ENCODE measurements around the gene LRIT1. TPM values are rescaled to one million over a fixed set of nuclear protein-coding genes. Genes with fewer than 3 reads are reported as not detected.

Gene LRIT1
- total RNA-seq, 1 experiment from 2014 or later: not detected

- TF ChIP-seq, protein P1, sequence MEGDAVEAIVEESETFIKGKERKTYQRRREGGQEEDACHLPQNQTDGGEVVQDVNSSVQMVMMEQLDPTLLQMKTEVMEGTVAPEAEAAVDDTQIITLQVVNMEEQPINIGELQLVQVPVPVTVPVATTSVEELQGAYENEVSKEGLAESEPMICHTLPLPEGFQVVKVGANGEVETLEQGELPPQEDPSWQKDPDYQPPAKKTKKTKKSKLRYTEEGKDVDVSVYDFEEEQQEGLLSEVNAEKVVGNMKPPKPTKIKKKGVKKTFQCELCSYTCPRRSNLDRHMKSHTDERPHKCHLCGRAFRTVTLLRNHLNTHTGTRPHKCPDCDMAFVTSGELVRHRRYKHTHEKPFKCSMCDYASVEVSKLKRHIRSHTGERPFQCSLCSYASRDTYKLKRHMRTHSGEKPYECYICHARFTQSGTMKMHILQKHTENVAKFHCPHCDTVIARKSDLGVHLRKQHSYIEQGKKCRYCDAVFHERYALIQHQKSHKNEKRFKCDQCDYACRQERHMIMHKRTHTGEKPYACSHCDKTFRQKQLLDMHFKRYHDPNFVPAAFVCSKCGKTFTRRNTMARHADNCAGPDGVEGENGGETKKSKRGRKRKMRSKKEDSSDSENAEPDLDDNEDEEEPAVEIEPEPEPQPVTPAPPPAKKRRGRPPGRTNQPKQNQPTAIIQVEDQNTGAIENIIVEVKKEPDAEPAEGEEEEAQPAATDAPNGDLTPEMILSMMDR (conservative IDR thresholded peaks at IDR 0.05): no peak
- no peak for TF ChIP-seq EZH2 (IDR thresholded peaks at IDR 0.05; ENCODE audit: low read depth)
- no TSS peak for BruUV-seq (replicated peaks)
- CTCF ChIA-PET: interaction anchor here (1.0 kb wide), 1 partner anchor 279 kb away, joined by 5 read pairs; no protein-coding TSS in a partner anchor
Observed at GRCh38 chr10:84244651-84245270, 3.4 kb upstream of the LRIT1 start, which contains the start of gene RGR. Gene RGR, plus strand, starts transcription at chr10:84245053. Its CDS starts 38 bp downstream, at chr10:84245091.

DNA sequence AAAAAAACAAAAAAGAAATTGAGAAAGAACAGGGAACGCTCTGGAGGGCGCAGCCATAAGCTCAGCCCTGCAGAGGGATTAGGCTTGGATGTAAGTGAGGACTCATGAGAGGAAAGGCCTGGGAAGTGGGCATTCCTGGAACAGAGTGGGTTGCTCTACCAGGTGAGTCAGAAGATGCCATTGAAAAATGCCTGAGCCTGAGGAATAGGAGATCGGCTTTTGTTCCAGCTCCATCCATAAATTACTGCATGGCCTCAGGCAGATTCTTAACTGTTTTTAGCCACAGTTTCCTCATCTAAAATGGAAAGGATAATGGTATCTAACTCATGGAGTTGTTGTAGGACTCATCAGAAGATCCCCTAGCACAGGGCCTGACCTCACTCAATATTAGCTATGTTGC is 2.4 kb upstream of the LRIT1 start:
- Histone ChIP-seq H3K4me2 (no peak overlapping the region), H3K36me3 (ENCODE audit: low read depth) (no peaks in the 10 kb centered on the region), H3F3A (ENCODE audit: insufficient read depth, low read depth) (no peaks in the 10 kb centered on the region), H3K4me1 (replicated peaks; ENCODE audit: insufficient read depth) (no peaks in the 10 kb centered on the region), H2AFZ (no peak overlapping the region), H3K27ac (no peak overlapping the region), H3K4me3 (no peak overlapping the region), H3K9me3 (ENCODE audit: insufficient read depth, low read depth) (no peaks in the 10 kb centered on the region; the same call in 1 of the 2 replicates), H3K9me2 (ENCODE audit: insufficient read depth) (no peaks in the 10 kb centered on the region), H3K79me2 (ENCODE audit: low read depth) (no peaks in the 10 kb centered on the region), H3K27me3 (ENCODE audit: insufficient read depth, low read depth) (peaks cover 100% of the 10 kb centered on the region), H4K20me1 (ENCODE audit: insufficient read depth) (no peaks in the 10 kb centered on the region)
- TF ChIP-seq EZH2 (IDR thresholded peaks at IDR 0.05; ENCODE audit: low read depth): no peak
- TF ChIP-seq, protein P1 (conservative IDR thresholded peaks at IDR 0.05): no peak
- ChIA-PET POLR2A (ENCODE audit: unreplicated experiment) (no interaction called here), CTCF (no interaction called here)
- intact Hi-C loops (cut with micrococcal nuclease; ENCODE audit: unreplicated experiment): no loop called here
- DNase-seq: no peak
- BruUV-seq (replicated peaks): no TSS peak

More at GRCh38 chr10:84244651-84245270, 3.4 kb upstream of the LRIT1 start, which contains the start of gene RGR:
- Histone ChIP-seq H3K9me2 (ENCODE audit: insufficient read depth) (no peaks in the 10 kb centered on the region), H3K27me3 (ENCODE audit: insufficient read depth, low read depth) (peaks cover 99% of the 10 kb centered on the region), H3K4me2 (no peak within 1 kb of the TSS), H3K36me3 (ENCODE audit: low read depth) (no peaks in the 10 kb centered on the region), H3F3A (ENCODE audit: insufficient read depth, low read depth) (no peaks in the 10 kb centered on the region), H2AFZ (no peak within 1 kb of the TSS), H3K27ac (no peak within 1 kb of the TSS), H3K9me3 (ENCODE audit: insufficient read depth, low read depth) (no peaks in the 10 kb centered on the region; the same call in 1 of the 2 replicates), H4K20me1 (ENCODE audit: insufficient read depth) (no peaks in the 10 kb centered on the region), H3K4me3 (no peak within 1 kb of the TSS), H3K79me2 (ENCODE audit: low read depth) (no peaks in the 10 kb centered on the region), H3K4me1 (replicated peaks; ENCODE audit: insufficient read depth) (no peaks in the 10 kb centered on the region)
- DNase-seq: no peak
- intact Hi-C loops (cut with micrococcal nuclease; ENCODE audit: unreplicated experiment): no loop called here
- POLR2A ChIA-PET (ENCODE audit: unreplicated experiment): interaction anchor here (0.6 kb wide), 1 partner anchor 85 kb away, joined by 4 read pairs; no protein-coding TSS in a partner anchor

- H3F3A ChIP-seq (ENCODE audit: insufficient read depth, low read depth): no peaks in the 10 kb centered on the region
- ChIA-PET POLR2A (ENCODE audit: unreplicated experiment) (no interaction called here), CTCF (no interaction called here)
- no peak overlapping the region for H3K4me3 ChIP-seq
- BruUV-seq (replicated peaks): no TSS peak
- no peaks in the 10 kb centered on the region for H4K20me1 ChIP-seq (ENCODE audit: insufficient read depth)
- peaks cover 100% of the 10 kb centered on the region for H3K27me3 ChIP-seq (ENCODE audit: insufficient read depth, low read depth)
- H3K4me2 ChIP-seq: no peak overlapping the region
- H3K4me1 ChIP-seq (replicated peaks; ENCODE audit: insufficient read depth): no peaks in the 10 kb centered on the region
- H3K9me3 ChIP-seq (ENCODE audit: insufficient read depth, low read depth): no peaks in the 10 kb centered on the region; the same call in 1 of the 2 replicates
- no peaks in the 10 kb centered on the region for H3K9me2 ChIP-seq (ENCODE audit: insufficient read depth)
- H3K36me3 ChIP-seq (ENCODE audit: low read depth): no peaks in the 10 kb centered on the region
- no peak overlapping the region for H3K27ac ChIP-seq
- TF ChIP-seq, protein P1 (conservative IDR thresholded peaks at IDR 0.05): no peak
- H3K79me2 ChIP-seq (ENCODE audit: low read depth): no peaks in the 10 kb centered on the region
- H2AFZ ChIP-seq: no peak overlapping the region
- DNase-seq: no peak
- intact Hi-C loops (cut with micrococcal nuclease; ENCODE audit: unreplicated experiment): no loop called here
Observed at GRCh38 chr10:84238909-84239308, 2.4 kb downstream of the LRIT1 start.

Measured in PC-9 (cell line).